ENCODE results near the gene ZNHIT1. TPM values are rescaled to one million over a fixed set of nuclear protein-coding genes. Genes with fewer than 3 reads are reported as not detected.
A peak's percentile ranks its signal among the peaks of the same experiment; 100 is the strongest.

The ZNHIT1 gene
- total and polyA plus RNA-seq, 10 donors, result 47.3 to 127 (median 68.0) TPM

DNA sequence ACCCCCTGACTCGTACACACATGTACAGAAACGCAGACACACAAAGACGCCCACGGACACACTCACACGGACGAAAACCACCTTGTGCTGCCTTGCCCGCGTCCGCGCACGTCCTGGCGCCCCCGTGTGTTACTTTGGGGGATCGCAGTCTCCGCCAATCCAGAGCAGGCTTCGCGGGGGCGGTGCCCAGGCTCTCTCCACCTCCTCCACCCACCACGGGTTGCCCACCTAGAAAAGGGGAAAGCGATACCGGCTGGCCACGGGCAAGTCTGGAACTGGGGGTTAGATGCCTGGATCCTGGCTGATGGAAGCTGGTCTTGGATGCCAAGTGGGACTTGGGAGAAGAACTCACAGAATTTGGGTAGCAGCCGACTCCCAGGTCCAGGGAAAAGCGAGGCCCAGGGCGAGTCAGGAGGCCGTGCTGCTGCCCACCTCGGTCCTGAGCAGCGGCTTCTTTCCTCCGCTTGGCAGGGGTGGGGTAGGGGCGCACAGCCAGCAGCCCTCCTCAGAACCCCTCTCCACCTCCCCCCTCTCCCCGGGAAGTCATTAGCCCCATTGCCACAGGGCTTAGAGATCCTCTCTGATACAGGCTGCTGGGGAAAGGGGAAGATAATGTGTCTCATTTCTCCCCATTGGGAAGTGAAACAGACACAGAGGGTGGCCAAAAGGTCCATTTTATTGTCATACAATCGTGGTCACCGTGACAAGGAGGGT, 48.0 kb upstream of the ZNHIT1 start:
- no peak overlapping the region for H3K4me3 ChIP-seq
- TF ChIP-seq POLR2A (IDR thresholded peaks at IDR 0.05), result no peak
- TF ChIP-seq POLR2AphosphoS5 (IDR thresholded peaks at IDR 0.05), result peak in 2 of 3 donors; percentile 51 to 60
- TF ChIP-seq CTCF (IDR thresholded peaks at IDR 0.05 in 8 of 11, conservative IDR thresholded peaks at IDR 0.05 in 3 of 11), result peak; percentile 56 to 95 (median 85)
- intact Hi-C loops (cut with DNase I; ENCODE audit: low total_unique reads), result no loop called here
- H3K27me3 ChIP-seq (replicated peaks in 1 of 7), result peaks cover 26 to 100% (median 100%) of the 10 kb centered on the region in 7 donors
- H3K27ac ChIP-seq, result no peak overlapping the region
- H3K9me3 ChIP-seq, result peaks cover 0 to 9% (median 0%) of the 10 kb centered on the region in 8 donors
- peak; percentile 93 for DNase-seq
- WGBS, 5 donors, result 0 to 6% (median 3%) methylated on average over 25 to 33 of the region's 33 CpGs
- peaks cover 41 to 82% (median 65%) of the 10 kb centered on the region in 6 donors for H3K4me1 ChIP-seq
- no peaks in the 10 kb centered on the region for H3K36me3 ChIP-seq

DNA sequence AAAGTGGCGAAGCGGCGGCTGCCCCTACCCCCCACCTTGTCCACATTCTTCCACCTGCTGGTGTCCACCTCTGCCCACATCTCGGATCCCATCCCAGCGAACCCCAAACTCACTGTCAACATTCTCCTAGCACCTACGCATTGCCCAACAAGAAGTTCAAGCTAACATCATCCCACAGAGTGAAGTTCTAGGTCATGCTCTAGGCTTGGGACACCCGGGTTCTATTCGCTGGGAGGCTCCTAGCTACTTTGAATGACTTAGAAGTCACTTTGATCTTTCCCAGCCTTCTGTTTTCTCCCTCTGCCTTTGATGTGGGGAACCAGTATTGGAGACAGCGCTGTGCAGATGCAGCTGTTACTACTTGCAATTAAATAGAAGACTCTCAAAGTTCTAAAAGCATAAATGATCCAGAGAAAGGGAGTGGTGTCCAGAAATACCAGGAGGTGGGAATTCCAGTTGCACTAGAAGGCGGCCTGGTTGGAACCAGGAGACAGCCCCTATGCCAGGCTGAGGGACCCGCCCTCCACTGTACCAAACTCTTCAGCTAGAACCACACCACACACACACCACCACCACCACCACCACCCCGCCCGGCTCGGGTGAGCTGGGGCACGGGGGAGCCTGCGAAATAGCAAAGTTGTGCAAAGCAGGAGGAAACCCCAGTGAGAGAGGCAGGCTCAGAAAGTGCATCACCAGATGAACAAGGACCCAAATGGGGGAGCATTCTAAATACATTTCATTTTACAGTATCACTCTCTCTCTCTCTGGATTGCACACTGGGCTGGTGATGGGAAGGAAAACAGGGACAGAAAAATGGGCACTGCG, 47.1 kb upstream of the ZNHIT1 start:
- peaks cover 28 to 100% (median 100%) of the 10 kb centered on the region in 7 donors for H3K27me3 ChIP-seq (replicated peaks in 1 of 7)
- 3 to 8% (median 5%) methylated on average over 15 to 17 of the region's 17 CpGs for WGBS, 5 donors
- intact Hi-C loops (cut with DNase I; ENCODE audit: low total_unique reads), result no loop called here

GRCh38 chr7:101171442-101171837, 46.5 kb upstream of the ZNHIT1 start:
- DNase-seq, result no peak
- 1 to 8% (median 4%) methylated on average over 12 to 13 of the region's 13 CpGs for WGBS, 5 donors
- Histone ChIP-seq H3K4me3 (no peak overlapping the region), H3K36me3 (no peaks in the 10 kb centered on the region), H3K27me3 (replicated peaks in 1 of 7) (peaks cover 28 to 100% (median 100%) of the 10 kb centered on the region in 7 donors), H3K9me3 (peaks cover 0 to 3% (median 0%) of the 10 kb centered on the region in 8 donors), H3K27ac (no peak overlapping the region), H3K4me1 (peaks cover 29 to 67% (median 51%) of the 10 kb centered on the region in 6 donors)
- TF ChIP-seq POLR2AphosphoS5 (IDR thresholded peaks at IDR 0.05) (no peak), POLR2A (IDR thresholded peaks at IDR 0.05) (no peak), CTCF (IDR thresholded peaks at IDR 0.05 in 8 of 11, conservative IDR thresholded peaks at IDR 0.05 in 3 of 11) (no peak)
- intact Hi-C loops (cut with DNase I; ENCODE audit: low total_unique reads), result no loop called here

More for the DNA sequence above, 47.1 kb upstream of the ZNHIT1 start:
- no peaks in the 10 kb centered on the region for H3K36me3 ChIP-seq
- TF ChIP-seq POLR2A (IDR thresholded peaks at IDR 0.05) (no peak), POLR2AphosphoS5 (IDR thresholded peaks at IDR 0.05) (no peak), CTCF (IDR thresholded peaks at IDR 0.05 in 8 of 11, conservative IDR thresholded peaks at IDR 0.05 in 3 of 11) (no peak)
- H3K9me3 ChIP-seq, result peaks cover 0 to 4% (median 0%) of the 10 kb centered on the region in 8 donors
- H3K27ac ChIP-seq, result no peak overlapping the region
- peaks cover 32 to 73% (median 57%) of the 10 kb centered on the region in 6 donors for H3K4me1 ChIP-seq
- no peak overlapping the region for H3K4me3 ChIP-seq
- no peak for DNase-seq

All from spleen (tissue), 11 donors.